Tibial artery (tissue), 4 donors: ENCODE data around the gene MSRB1.

Experiments used
- DNase-seq, 2 donors: peaks; one replicate each; pipeline ENCODE4 v3.0.0-alpha.2; 2019
- H3K27ac ChIP-seq, 2 donors: fragments of 200-600 bp; sonication (generic) in 1 of 2; 1 replicate in 1 of 2; 2 replicates in 1 of 2; pipeline ENCODE4 v1.5.1; 2018 to 2019; ENCODE audit warnings: mild to moderate bottlenecking in 1 of 2
- H3K27me3 ChIP-seq, 2 donors: fragments of 200-600 bp; sonication (generic) in 1 of 2; one replicate each; pipeline versions ENCODE4 v1.5.1 to v1.6.0; 2016 to 2019
- H3K36me3 ChIP-seq, 3 donors: fragments of 200-600 bp; sonication (generic) in 2 of 3; one replicate each; pipeline ENCODE4 v1.5.1; 2016 to 2019; ENCODE audit warnings: mild to moderate bottlenecking in 2 of 3
- H3K4me1 ChIP-seq, 4 donors: fragments of 200-600 bp; sonication (generic) in 2 of 4; 1 replicate in 3 of 4; 2 replicates in 1 of 4; pipeline ENCODE4 v1.5.1; 2016 to 2019
- H3K4me3 ChIP-seq, 2 donors: fragments of 200-600 bp; sonication (generic) in 1 of 2; 1 replicate in 1 of 2; 2 replicates in 1 of 2; pipeline ENCODE4 v1.5.1; 2018 to 2019; ENCODE audit warnings: mild to moderate bottlenecking in 2 of 2
- H3K9me3 ChIP-seq, 3 donors: fragments of 200-600 bp; sonication (generic) in 1 of 3; one replicate each; pipeline ENCODE4 v1.5.1; 2016 to 2019
- CTCF ChIP-seq, 2 experiments: fragments of 200-600 bp in 1 of 2; fragments of 450-650 bp in 1 of 2; IDR thresholded peaks; one replicate each; pipeline ENCODE4 v1.5.1; 2017 to 2019; ENCODE audit warnings: antibody characterized with exemption in 2 of 2, mild to moderate bottlenecking in 1 of 2, moderate library complexity in 1 of 2
- intact Hi-C: fragments of 100-400 bp; cut with DNase I; formaldehyde crosslinking; loops from one replicate; pipeline ENCODE4 v1.15.0; 2023; ENCODE audit warnings: low total_unique reads

The MSRB1 gene

DNA sequence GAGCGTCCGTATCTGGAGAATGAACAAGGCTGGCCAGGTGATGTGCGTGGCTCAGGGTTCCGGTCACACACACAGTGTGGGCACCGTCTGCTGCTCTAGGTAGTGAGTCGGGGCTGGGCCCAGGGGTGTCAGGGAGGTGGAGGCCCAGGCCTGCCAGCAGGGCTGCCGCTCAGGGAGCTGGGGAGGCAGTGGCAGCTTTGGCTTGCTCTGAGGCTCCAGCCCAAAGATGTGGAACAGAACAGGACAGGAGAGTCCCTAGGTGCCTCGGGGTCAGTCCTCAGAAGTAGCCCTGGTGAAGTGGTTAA is 33.2 kb upstream of the MSRB1 start:
- H3K4me3 ChIP-seq = no peak overlapping the region
- H3K4me1 ChIP-seq = peaks cover 0 to 49% (median 29%) of the 10 kb centered on the region in 4 donors
- H3K27me3 ChIP-seq = peaks cover 0 to 78% of the 10 kb centered on the region in 2 donors
- H3K36me3 ChIP-seq = peaks cover 50 to 55% (median 52%) of the 10 kb centered on the region in 3 donors
- TF ChIP-seq CTCF (IDR thresholded peaks at IDR 0.05) = no peak
- no peaks in the 10 kb centered on the region for H3K9me3 ChIP-seq
- no peak for DNase-seq
- intact Hi-C loops = no loop called here
- H3K27ac ChIP-seq = no peak overlapping the region

DNA sequence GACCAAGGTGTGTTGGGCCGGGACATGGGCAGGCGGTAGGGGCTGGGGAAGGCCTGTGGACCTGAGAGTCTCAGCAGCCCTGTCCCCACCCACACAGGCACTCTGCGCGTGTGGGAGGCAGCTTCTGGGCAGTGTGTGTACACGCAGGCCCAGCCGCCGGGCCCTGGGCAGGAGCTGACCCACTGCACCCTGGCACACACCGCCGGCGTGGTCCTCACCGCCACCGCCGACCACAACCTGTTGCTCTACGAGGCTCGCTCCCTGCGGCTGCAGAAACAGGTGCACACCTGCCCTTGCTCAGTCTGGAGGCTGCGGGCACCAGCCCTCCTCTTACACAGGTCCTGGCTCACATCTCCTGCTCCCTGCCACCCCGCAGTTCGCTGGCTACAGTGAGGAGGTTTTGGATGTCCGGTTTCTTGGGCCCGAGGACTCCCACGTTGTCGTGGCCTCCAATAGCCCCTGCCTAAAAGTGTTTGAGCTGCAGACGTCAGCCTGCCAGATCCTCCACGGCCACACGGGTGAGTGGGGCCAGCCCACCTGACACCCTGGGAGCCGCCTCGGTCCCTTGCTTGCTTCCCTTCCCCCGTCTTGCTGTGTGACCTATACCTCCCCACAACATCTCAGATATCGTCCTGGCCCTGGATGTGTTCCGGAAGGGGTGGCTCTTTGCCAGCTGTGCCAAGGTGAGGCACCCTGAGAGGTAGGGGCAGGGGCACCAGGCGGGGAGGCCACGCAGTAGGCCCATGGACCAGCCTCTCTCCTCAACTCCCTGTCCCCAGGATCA is 32.6 kb upstream of the MSRB1 start:
- peaks cover 50 to 55% (median 52%) of the 10 kb centered on the region in 3 donors for H3K36me3 ChIP-seq
- H3K4me1 ChIP-seq = peaks cover 0 to 49% (median 31%) of the 10 kb centered on the region in 4 donors
- H3K27ac ChIP-seq = no peak overlapping the region
- no peak for DNase-seq
- H3K4me3 ChIP-seq = no peak overlapping the region
- intact Hi-C loops = no loop called here
- no peaks in the 10 kb centered on the region for H3K9me3 ChIP-seq
- peaks cover 0 to 72% of the 10 kb centered on the region in 2 donors for H3K27me3 ChIP-seq
- TF ChIP-seq CTCF (IDR thresholded peaks at IDR 0.05) = no peak

DNA sequence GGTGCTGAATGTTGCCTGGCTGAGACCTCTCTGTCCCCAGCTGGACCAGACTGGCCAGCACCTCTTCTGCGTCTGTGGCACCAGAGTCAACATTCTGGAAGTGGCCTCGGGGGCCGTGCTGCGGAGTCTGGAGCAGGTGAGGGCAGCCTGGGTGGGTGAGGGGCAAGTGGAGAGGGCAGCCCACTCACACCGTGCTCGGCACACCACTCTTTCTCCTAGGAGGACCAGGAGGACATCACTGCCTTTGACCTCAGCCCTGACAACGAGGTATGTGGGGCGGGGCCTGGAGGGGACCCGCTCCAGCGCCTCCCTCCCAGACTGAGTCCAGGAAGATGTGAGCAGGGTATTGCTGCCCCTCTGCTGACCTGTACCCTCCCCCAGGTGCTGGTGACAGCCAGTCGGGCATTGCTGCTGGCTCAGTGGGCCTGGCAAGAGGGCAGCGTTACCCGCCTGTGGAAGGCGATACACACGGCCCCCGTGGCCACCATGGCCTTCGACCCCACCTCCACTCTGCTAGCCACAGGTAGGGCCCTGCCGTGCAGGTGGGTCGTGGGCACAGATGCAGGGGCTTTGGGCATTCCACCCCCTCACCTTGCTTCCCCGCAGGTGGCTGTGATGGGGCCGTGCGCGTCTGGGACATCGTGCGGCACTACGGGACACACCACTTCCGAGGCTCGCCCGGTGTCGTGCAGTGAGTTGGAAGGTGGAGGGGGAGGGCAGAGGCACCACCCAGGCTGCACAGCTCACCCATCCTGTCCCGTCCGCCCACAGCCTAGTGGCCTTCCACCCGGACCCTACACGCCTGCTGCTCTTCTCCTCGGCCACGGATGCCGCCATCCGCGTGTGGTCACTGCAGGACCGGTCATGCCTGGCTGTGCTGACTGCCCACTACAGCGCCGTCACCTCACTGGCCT is 31.4 kb upstream of the MSRB1 start:
- peaks cover 0 to 60% of the 10 kb centered on the region in 2 donors for H3K27me3 ChIP-seq
- H3K27ac ChIP-seq = no peak overlapping the region
- TF ChIP-seq CTCF (IDR thresholded peaks at IDR 0.05) = no peak
- no peak for DNase-seq
- intact Hi-C loops = loop anchor here (5.0 kb wide), 1 partner anchor 362 kb away; the partner anchor contains the start of genes CRAMP1 and IFT140
- no peak overlapping the region for H3K4me3 ChIP-seq
- H3K9me3 ChIP-seq = no peaks in the 10 kb centered on the region
- H3K4me1 ChIP-seq = peaks cover 0 to 41% (median 26%) of the 10 kb centered on the region in 4 donors
- peaks cover 50 to 55% (median 52%) of the 10 kb centered on the region in 3 donors for H3K36me3 ChIP-seq

DNA sequence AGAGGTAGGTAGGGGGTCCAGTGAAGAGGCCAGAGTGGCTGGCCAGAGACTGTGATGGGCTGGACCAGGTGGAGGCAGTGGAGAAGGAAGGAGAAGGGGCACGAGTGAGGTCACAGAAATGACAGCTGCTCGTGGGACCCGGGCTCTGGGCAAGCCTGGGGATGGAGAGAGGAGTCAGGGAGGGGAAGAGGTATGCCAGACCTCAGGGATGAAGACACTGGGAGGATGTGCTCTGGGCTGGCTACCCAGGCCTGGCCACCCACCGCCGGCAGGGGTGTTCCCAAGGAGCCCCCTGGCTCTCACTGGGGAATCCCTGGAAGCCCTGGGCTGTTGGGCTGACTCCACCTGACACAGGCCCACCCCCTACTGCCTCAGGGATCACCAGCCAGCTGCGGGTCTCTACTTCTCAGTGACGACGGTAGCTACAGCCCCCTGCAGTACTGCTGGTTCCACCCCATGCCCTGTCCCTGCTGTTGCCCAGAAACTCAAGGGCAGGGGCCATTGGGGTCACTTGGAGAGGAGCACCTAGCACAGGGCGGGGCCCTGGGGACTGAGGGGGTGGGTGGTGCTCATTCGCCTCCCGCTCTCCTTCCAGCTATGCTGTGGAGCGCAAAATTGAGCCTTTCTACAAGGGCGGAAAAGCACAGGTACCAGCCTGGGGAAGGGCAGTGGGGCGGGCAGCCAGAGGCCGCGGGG is 30.6 kb upstream of the MSRB1 start:
- H3K27me3 ChIP-seq = peaks cover 0 to 52% of the 10 kb centered on the region in 2 donors
- intact Hi-C loops = loop anchor here (5.0 kb wide), 1 partner anchor 361 kb away; the partner anchor contains the start of genes CRAMP1 and IFT140
- H3K4me3 ChIP-seq = no peak overlapping the region
- peaks cover 0 to 33% (median 21%) of the 10 kb centered on the region in 4 donors for H3K4me1 ChIP-seq
- DNase-seq = no peak
- no peak overlapping the region for H3K27ac ChIP-seq
- no peaks in the 10 kb centered on the region for H3K9me3 ChIP-seq
- H3K36me3 ChIP-seq = peaks cover 48 to 49% (median 48%) of the 10 kb centered on the region in 3 donors
- TF ChIP-seq CTCF (IDR thresholded peaks at IDR 0.05) = no peak

DNA sequence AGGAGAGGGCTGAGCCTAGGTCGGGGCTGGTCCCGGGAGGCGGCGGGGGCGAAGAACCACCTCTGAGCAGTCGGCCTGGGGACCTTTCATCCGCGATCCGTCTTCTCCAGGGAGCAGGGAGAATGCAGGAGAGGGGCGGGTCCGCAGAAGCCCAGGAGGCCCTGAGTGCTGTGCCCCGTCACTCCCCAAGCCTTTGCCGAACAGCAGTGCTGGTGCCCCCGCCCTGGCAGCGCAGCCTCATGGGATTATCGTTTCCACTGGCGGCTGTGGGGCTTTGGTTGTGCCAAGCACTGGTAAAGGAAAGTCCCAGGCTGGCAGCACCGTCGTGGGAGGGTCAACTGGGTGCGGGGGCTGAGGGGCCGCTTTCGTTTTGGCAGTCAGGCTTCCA is 29.5 kb upstream of the MSRB1 start:
- Histone ChIP-seq H3K27ac (peak overlapping the region; percentile 80 to 94), H3K4me1 (peaks cover 0 to 32% (median 21%) of the 10 kb centered on the region in 4 donors), H3K9me3 (no peaks in the 10 kb centered on the region), H3K4me3 (peak overlapping the region; percentile 79 to 99), H3K36me3 (peaks cover 37 to 38% (median 37%) of the 10 kb centered on the region in 3 donors), H3K27me3 (peaks cover 0 to 41% of the 10 kb centered on the region in 2 donors)
- TF ChIP-seq CTCF (IDR thresholded peaks at IDR 0.05) = no peak
- DNase-seq = no peak
- intact Hi-C loops = loop anchor here (5.0 kb wide), 1 partner anchor 360 kb away; the partner anchor contains the start of genes CRAMP1 and IFT140
